Subcutaneous adipose tissue (tissue), 4 donors: ENCODE data around the gene MARCHF3. TPM values are rescaled to one million over a fixed set of nuclear protein-coding genes. Genes with fewer than 3 reads are reported as not detected.

Source experiments
- CTCF ChIP-seq: fragments of 450-650 bp; IDR thresholded peaks from one replicate; pipeline ENCODE4 v1.5.1; 2016; ENCODE audit warnings: low read depth, mild to moderate bottlenecking, control low read depth, antibody characterized with exemption, moderate library complexity
- total RNA-seq, 4 donors: library from RNA; depleted of rRNA; stranded (reverse); fragments of >200 nt; gene quantifications; one replicate each; pipeline ENCODE4 v1.1.0, GENCODE V29; 2016

Gene MARCHF3
- total RNA-seq, 4 donors from 2014 or later, result 5.8 to 30.7 (median 14.6) TPM

GRCh38 chr5:127041571-127041970 is 11.2 kb upstream of the MARCHF3 start:
- no peak for TF ChIP-seq CTCF

DNA sequence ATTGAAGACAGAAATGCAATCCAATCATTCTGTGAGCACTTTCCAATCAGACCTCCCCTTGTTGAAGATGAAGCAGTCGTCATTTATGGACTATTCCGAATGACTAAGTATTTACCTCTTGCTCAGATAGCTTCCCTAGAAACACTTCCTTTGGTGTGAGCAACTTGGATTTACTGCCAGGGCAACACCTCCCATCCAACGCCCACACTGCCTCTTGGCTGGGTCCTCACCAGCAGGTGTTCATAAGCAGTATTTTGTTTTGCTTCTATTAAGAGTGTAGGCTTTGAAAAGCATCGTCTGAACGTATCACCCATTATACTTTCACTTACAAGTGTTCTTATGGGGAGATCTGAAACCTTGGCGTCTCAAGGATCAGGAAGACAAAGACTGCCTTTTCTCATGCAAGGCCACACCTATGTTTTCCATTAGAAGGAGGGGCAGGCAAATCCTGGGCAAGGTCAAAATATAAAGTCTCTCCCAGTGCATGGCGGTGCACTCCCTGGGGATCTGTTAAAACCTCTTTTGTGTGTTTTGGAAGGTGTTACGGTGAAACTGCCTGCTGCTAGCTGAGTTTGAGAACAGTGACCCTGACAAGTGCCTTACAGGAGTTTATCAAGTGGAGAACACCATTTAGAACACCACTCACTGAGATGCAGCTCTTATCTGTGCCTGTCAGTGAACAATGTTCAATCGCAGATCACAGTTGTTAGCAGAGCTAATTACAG is 10.6 kb upstream of the MARCHF3 start:
- TF ChIP-seq CTCF, result no peak

- no peak for TF ChIP-seq CTCF
These were observed 8.2 kb upstream of the MARCHF3 start for GRCh38 chr5:127038550-127038949.

DNA sequence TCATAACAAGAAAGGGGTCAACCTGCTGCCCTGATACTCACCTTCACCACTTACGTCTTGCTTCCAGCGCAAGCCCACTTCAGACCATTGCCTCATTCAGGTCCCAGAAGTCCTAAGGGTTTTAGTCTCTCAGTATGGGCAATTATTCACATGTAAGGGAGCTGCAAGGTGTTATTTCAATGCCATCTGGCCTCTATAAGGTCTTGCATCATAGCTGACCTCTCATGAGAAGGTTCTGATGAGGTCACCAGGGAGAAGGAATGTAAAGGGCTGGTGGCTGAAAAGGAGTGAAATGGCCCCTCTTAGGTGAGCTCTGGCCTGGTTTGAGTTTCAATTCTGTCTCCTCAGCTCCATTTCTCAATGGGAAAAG is 1.5 kb upstream of the MARCHF3 start:
- TF ChIP-seq CTCF, result no peak

GRCh38 chr5:127031147-127031862 is 947 bp upstream of the MARCHF3 start:
- no peak for TF ChIP-seq CTCF

- no peak for TF ChIP-seq CTCF
These were observed 638 bp downstream of the MARCHF3 start for GRCh38 chr5:127029581-127030258.

GRCh38 chr5:127028822-127029457 is 1.4 kb downstream of the MARCHF3 start:
- no peak for TF ChIP-seq CTCF
